ENCODE results near the gene NPC1. TPM values are rescaled to one million over a fixed set of nuclear protein-coding genes. Genes with fewer than 3 reads are reported as not detected.

NPC1 gene
- total and polyA plus RNA-seq, 2 donors (not counting 3 experiments of a cell fraction or from before 2014, with no cell fraction given), result 40.6 to 45.2 TPM

DNA sequence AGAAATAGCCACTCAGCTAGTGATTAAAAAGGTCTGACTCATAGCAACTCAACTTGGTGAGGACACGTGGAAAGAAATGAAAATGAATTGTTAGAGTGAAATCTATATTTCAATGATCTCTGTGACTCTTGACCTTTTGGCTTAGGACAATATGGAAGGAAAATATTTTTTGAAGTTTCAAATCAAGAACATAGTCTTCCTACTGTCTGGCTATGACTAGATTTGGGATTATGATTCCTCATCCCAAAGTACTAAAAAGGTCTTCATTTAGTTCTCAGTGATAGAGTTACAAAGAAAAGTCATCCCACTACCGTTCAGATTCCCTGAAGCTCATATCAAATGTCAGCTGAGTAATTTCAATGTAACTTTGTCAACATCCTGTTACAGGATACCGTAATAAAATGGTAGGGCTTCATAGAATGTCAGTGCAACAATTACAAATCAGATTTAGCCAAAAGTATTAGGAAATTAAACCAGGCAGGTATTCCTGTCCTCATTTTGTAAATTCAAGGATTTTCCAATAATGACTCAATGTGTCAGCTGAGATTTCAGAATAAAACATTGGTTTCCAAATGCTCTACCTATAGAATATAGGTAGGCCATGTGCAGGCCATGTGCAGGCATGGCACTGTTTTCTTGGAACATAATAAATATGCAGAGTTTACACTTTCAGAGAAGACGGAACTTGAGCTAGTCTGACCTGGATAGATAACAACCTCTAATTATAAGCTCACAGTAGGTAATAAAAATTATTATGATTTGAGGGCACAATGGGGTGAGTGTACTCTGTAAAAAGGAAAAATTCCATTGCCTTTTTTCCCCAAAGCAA is 40.4 kb upstream of the NPC1 start:
- Histone ChIP-seq H2AFZ (ENCODE audit: low read depth, low read length) (peak overlapping the region; percentile 39), H3K9me1 (replicated peaks; ENCODE audit: control insufficient read depth, extremely low read depth, insufficient read depth, low read length) (no peaks in the 10 kb centered on the region), H3K79me2 (ENCODE audit: control insufficient read depth, insufficient read depth, low read length) (no peaks in the 10 kb centered on the region), H3K9me3 (replicated peaks; ENCODE audit: control insufficient read depth, insufficient read depth, low read length) (no peaks in the 10 kb centered on the region), H3K27ac (ENCODE audit: insufficient read depth, low read depth, low read length) (peak overlapping the region; percentile 81), H3K9ac (replicated peaks; ENCODE audit: extremely low read depth, insufficient read depth, low read length) (peak overlapping the region; percentile 39), H3K4me1 (ENCODE audit: control insufficient read depth, extremely low read depth, insufficient read depth, low read length) (peaks cover 23% of the 10 kb centered on the region), H3K36me3 (ENCODE audit: control insufficient read depth in 2 of 2, extremely low read depth in 1 of 2, insufficient read depth in 2 of 2, low read length in 2 of 2) (no peaks in the 10 kb centered on the region), H3K4me2 (ENCODE audit: insufficient read depth, low read length) (peak overlapping the region; percentile 80), H4K20me1 (replicated peaks; ENCODE audit: control insufficient read depth, extremely low read depth, insufficient read depth, low read length) (no peaks in the 10 kb centered on the region), H3K27me3 (ENCODE audit: control insufficient read depth in 2 of 2, insufficient read depth in 2 of 2, low read length in 2 of 2) (peaks cover 0 to 2% of the 10 kb centered on the region in 2 experiments), H3K4me3 (replicated peaks in 1 of 3; ENCODE audit: insufficient read depth in 1 of 3, low read depth in 1 of 3, low read length in 3 of 3) (no peak overlapping the region)
- ChIA-PET POLR2A (interaction anchor here (1.0 kb wide), 1 partner anchor 512 kb away, joined by 9 read pairs; the partner anchor contains the start of gene CABYR), CTCF (interaction anchor here (0.7 to 10.9 kb wide), 14 partner anchors 11 to 292 kb away, joined by 3 to 260 read pairs (median 6); no protein-coding TSS in a partner anchor)
- intact Hi-C loops (cut with micrococcal nuclease), result loop anchor here (1.0 to 5.0 kb wide), 4 partner anchors 22 to 91 kb away; partner anchors contain the start of genes ANKRD29 and LAMA3
- dilution Hi-C loops (cut with MboI; ENCODE audit: extremely low pct_ligation_motif_present, low sequenced_read_pairs), result no loop called here
- peak; percentile 77 for FAIRE-seq
- DNase-seq (ENCODE audit: low read depth, low spot score), result peak; percentile 75
- TSS peak; percentile 62 for BruUV-seq (replicated peaks)
- TF ChIP-seq MAX (IDR thresholded peaks at IDR 0.05; ENCODE audit: insufficient read depth, insufficient read length) (peak; percentile 31), FOS (IDR thresholded peaks at IDR 0.05; ENCODE audit: borderline replicate concordance, insufficient read depth, low read length) (peak; percentile 50), JUN (IDR thresholded peaks at IDR 0.05; ENCODE audit: borderline replicate concordance, insufficient read depth, insufficient read length, low read depth) (peak; percentile 27), MYC (IDR thresholded peaks at IDR 0.05; ENCODE audit: low read depth, low read length) (no peak), GATA2 (IDR thresholded peaks at IDR 0.05; ENCODE audit: insufficient read depth, insufficient read length, low read depth, low read length) (no peak)

- BruUV-seq (replicated peaks), result no TSS peak
Observed at GRCh38 chr18:23623040-23623439, 36.7 kb upstream of the NPC1 start.

More at GRCh38 chr18:23623040-23623439, 36.7 kb upstream of the NPC1 start:
- ChIA-PET POLR2A (no interaction called here), CTCF (interaction anchor here (0.6 to 10.9 kb wide), 6 partner anchors 13 to 866 kb away, joined by 3 to 260 read pairs (median 6); partner anchors contain the start of gene LAMA3)
- H3K9me1 ChIP-seq (replicated peaks; ENCODE audit: control insufficient read depth, extremely low read depth, insufficient read depth, low read length), result no peaks in the 10 kb centered on the region
- DNase-seq (ENCODE audit: low read depth, low spot score) (no peak), FAIRE-seq (no peak)
- no peak overlapping the region for H3K27ac ChIP-seq (ENCODE audit: insufficient read depth, low read depth, low read length)
- no peaks in the 10 kb centered on the region for H3K9me3 ChIP-seq (replicated peaks; ENCODE audit: control insufficient read depth, insufficient read depth, low read length)
- dilution Hi-C loops (cut with MboI; ENCODE audit: extremely low pct_ligation_motif_present, low sequenced_read_pairs), result loop anchor here (25.0 kb wide), 1 partner anchor 489 kb away; no protein-coding TSS in a partner anchor
- H3K9ac ChIP-seq (replicated peaks; ENCODE audit: extremely low read depth, insufficient read depth, low read length), result no peak overlapping the region
- H3K27me3 ChIP-seq (ENCODE audit: control insufficient read depth in 2 of 2, insufficient read depth in 2 of 2, low read length in 2 of 2), result peaks cover 4 to 11% of the 10 kb centered on the region in 2 experiments
- H3K4me3 ChIP-seq (replicated peaks in 1 of 3; ENCODE audit: insufficient read depth in 1 of 3, low read depth in 1 of 3, low read length in 3 of 3), result no peak overlapping the region
- no peak overlapping the region for H2AFZ ChIP-seq (ENCODE audit: low read depth, low read length)
- no peaks in the 10 kb centered on the region for H3K79me2 ChIP-seq (ENCODE audit: control insufficient read depth, insufficient read depth, low read length)
- H3K36me3 ChIP-seq (ENCODE audit: control insufficient read depth in 2 of 2, extremely low read depth in 1 of 2, insufficient read depth in 2 of 2, low read length in 2 of 2), result no peaks in the 10 kb centered on the region
- TF ChIP-seq POLR2AphosphoS5 (IDR thresholded peaks at IDR 0.05; ENCODE audit: insufficient read depth, low read depth, low read length) (no peak), POLR2A (IDR thresholded peaks at IDR 0.05; ENCODE audit: low read depth, low read length) (no peak), JUN (IDR thresholded peaks at IDR 0.05; ENCODE audit: borderline replicate concordance, insufficient read depth, insufficient read length, low read depth) (no peak), MAX (IDR thresholded peaks at IDR 0.05; ENCODE audit: insufficient read depth, insufficient read length) (no peak), CTCF (IDR thresholded peaks at IDR 0.05; ENCODE audit: extremely low read depth in 1 of 2, insufficient read depth in 1 of 2, low read depth in 1 of 2, low read length in 2 of 2) (no peak), EZH2 (IDR thresholded peaks at IDR 0.05; ENCODE audit: borderline replicate concordance, low read depth, low read length, severe bottlenecking) (no peak), GATA2 (IDR thresholded peaks at IDR 0.05; ENCODE audit: insufficient read depth, insufficient read length, low read depth, low read length) (no peak), MYC (IDR thresholded peaks at IDR 0.05; ENCODE audit: low read depth, low read length) (no peak)
- H4K20me1 ChIP-seq (replicated peaks; ENCODE audit: control insufficient read depth, extremely low read depth, insufficient read depth, low read length), result no peaks in the 10 kb centered on the region
- H3K4me1 ChIP-seq (ENCODE audit: control insufficient read depth, extremely low read depth, insufficient read depth, low read length), result peaks cover 30% of the 10 kb centered on the region
- intact Hi-C loops (cut with micrococcal nuclease), result no loop called here
- H3K4me2 ChIP-seq (ENCODE audit: insufficient read depth, low read length), result no peak overlapping the region

Measured in endothelial cell of umbilical vein (primary cell).